Activated T-cell treated with anti-CD3 and anti-CD28 coated beads for 24 hours (primary cell): ENCODE measurements around the gene ZDHHC9.

Experiments used
- DNase-seq: peaks from one replicate; pipeline ENCODE4 v3.0.0-alpha.2; 2020; ENCODE audit warnings: low read depth

The ZDHHC9 gene

DNA sequence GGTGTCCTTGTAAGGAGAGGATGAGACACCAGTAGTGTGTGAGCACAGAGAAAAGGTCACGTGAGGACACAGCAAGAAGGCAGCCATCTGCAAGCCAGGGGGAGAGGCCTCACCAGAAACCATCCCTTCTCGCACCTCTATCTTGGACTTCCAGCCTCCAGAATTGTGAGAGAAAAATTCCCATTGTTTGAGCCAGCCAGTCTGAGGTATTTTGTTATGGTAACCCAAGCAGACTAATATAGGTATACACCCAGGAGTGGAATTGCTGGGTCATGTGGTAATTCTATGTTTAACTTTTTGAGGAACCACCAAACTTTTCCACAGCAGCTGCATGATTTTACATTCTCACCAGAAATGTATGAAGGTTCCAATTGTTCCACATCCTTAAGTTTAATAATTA lies 25.6 kb downstream of the ZDHHC9 start:
- DNase-seq, result no peak

DNA sequence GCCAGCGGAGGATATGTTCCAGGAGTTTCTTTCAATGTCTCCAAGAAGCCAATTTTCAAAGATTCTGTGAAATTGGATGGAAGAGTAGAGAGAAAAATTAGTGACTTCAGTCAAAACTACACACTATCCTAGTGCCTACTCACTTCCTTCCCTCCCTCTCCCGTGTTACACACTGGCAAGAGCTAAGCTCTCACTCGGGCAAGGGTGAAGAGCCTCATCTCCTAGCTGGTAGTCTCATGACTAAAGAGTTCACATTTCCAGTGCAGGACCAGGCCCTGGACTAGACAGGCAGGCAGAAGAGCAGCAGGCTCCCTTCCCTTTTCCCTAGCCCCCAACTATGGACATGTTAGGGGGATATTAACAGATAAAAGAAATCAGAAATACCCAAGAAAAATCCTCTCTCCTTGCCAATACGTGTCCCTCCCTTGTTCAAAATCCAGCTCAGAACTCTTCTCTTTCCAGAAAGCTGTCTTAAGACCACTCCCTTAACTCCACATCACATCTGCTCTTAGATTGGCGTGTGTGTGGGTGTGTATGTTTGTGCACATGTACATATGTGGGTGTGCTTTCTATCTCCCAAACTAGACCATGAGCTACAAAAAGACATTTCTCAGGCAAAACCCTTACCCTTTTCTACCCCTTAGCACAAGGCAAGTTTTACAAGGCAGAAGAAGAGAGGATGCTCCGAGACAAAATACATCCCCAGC lies 29.9 kb downstream of the ZDHHC9 start:
- DNase-seq, result no peak

DNA sequence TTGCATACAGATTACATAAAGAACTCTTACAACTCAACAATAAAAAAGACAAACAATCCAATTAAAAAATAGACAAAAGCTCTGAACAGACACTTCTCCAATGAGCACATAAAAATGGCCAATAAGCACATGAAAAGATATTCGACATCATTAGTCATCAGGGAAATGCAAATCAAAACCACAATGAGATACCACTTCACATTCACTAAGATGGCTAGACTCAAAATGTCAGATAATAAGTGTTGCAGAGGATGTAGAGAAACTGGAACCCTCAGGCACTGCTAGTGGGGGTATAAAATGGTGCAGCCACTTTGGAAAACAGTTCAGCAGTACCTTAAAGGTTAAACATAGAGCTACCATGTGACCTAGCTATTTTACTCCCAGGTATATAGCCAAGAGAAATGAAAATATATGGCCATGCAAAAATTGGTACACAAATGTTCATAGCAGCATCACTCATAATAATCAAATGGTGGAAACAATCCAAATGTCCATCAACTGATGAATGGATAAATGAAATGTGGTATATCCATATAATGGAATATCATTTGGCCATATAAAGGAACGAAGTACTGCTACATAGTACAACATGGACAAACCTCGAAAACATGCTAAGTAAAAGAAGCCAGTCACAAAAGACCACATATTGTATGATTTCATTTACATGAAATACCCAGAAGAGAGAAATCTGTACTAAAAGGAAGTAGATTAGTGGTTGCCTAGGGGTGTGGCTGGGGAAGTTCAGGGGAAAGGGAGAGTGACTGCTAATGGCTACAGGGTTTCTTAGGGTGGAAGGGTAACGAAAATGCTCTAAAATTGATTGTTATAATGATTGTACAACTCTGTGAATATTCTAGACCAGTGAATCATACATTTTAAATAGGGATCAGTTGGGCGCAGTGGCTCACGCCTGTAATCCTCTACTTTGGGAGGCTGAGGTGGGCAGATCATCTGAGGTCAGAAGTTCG lies 34.6 kb downstream of the ZDHHC9 start:
- DNase-seq, result no peak

GRCh38 chrX:129808158-129808828 lies 35.4 kb downstream of the ZDHHC9 start:
- DNase-seq, result no peak

DNA sequence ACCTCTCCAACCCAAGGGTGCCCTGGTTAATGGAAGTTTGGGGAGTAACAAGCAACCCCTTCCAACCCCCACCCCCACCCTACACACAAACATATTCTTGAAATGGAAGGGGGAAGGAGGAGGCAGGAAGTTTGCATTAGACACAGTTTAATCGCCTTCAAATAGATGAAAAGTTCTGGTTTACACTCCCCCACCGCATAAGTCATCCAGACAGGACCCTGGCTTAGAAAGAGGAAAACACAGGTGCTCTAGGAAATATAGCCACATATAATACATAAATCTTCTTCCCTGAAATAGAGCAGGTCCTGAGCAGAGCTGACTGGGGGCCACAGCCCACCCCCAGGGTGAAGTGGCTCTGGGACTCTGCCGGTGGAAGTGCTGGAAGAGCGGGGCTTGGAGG lies 38.9 kb downstream of the ZDHHC9 start:
- DNase-seq, result no peak

GRCh38 chrX:129802863-129803262 lies 40.8 kb downstream of the ZDHHC9 start:
- DNase-seq, result no peak

DNA sequence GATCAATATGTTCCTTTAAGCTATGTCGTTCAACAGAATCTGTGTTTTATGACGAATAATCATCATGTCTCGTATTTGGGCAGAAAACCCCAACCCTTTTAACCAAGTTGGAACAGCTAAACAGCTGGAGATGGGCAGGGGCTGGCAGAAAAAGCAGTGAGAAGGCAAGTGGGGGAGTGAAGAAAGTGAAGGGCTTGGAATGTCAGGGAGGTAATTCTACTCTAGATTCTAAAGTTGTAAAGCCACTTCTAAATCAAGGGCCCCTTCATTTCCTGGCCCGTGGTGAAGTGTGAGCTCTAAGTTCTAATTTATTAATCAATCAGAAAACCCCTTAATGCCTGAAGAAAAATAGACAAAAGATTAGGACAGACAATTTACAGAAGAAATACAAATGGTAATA lies 43.5 kb downstream of the ZDHHC9 start:
- DNase-seq, result no peak

- DNase-seq, result no peak
Measured at GRCh38 chrX:129798888-129799287, 44.8 kb downstream of the ZDHHC9 start.

DNA sequence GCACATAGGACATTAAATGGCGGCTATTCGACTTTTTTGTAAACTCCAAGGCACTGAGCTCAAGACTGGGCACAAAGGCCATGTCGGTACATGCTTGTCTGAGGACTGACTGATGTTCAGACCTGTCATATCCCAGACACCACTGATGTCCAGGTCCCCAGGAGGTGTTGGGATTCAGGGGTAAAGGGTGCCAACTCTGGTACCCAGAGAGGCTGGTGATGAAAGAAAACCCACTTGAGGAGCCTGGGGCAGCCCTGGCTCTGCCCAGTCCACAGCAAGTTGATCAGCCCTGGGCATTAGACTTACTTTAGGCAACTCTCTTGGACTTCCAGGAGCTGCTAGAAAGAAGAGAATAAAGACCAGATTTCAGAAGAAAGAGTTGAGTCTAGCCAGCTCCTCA lies 45.2 kb downstream of the ZDHHC9 start:
- DNase-seq, result no peak

- DNase-seq, result no peak
Measured at GRCh38 chrX:129797251-129797906, 46.3 kb downstream of the ZDHHC9 start.

DNA sequence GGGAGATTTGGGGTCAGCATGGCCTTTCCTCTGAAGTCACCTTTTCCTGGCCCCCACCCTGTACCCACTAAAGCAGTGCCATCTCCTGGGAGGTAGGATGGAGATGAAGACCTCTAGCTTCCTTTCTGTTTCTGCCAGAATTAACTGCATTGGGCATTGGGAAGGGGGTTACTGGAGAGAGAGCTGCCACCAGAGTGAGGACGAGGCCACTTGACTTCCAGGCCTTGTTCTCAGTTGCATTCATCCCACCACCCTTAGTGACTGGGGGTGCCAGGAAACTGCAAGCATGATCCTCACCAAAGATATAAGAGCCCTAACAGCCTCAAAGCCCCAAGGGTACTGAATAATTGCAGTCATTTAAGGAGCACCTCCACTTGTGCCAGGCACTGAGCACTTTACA lies 48.1 kb downstream of the ZDHHC9 start:
- DNase-seq, result no peak

DNA sequence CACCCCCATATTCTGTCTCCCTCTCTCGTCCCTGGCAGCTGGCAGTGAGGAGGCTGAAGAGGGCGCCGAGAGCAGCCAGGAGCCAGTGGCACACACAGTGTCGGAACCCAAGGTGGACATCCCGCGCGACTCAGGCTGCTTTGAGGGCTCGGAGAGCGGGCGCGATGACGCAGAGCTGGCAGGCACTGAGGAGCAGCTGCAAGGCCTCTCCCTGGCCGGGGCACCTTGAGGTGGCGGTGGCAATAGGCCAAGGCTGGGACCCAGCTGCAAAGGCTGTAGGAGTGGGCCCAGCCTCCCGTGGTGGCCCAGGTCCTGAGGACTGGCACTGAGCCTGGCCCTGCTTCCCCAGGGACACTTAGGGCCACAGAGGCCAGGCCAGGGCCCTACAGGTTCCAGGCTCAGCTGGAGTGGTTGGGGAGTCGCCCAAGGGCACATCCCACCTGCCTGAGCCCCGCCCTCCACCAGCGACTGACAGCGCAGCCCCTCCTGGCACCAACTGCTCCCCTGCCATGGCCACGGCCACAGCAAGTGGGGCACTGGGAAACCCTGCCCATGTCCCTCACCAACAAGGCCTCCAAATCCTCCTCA lies 50.0 kb downstream of the ZDHHC9 start:
- DNase-seq, result no peak

- no peak for DNase-seq
Measured at GRCh38 chrX:129792586-129793291, 50.9 kb downstream of the ZDHHC9 start.

DNA sequence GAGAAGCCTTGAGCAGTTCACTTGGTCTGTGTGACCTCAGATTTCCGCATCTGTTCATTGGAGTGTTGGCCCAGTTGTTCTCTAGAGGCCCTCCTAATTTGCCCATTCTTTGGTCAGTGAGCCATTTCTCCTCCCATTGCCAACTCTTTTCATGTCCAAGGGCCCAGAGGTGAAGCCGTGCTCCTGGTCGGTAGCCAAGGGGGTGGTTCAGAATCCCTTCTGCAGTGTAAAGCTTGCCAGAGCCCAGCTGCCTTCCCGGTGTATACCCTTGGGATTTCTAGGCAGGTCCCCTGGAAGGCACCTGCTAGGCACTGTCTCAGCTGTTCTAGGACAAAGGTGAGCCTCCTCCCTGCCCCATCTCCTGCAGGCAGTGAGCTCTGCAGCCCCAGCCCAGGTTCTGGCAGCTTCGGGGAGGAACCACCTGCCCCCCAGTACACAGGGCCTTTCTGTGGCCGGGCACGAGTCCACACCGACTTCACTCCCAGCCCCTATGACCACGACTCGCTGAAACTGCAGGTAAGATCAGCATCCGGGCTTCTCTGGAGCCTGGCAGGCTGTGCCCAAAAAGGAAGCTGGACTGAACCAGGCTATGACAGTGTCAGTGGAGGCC lies 51.6 kb downstream of the ZDHHC9 start:
- no peak for DNase-seq

DNA sequence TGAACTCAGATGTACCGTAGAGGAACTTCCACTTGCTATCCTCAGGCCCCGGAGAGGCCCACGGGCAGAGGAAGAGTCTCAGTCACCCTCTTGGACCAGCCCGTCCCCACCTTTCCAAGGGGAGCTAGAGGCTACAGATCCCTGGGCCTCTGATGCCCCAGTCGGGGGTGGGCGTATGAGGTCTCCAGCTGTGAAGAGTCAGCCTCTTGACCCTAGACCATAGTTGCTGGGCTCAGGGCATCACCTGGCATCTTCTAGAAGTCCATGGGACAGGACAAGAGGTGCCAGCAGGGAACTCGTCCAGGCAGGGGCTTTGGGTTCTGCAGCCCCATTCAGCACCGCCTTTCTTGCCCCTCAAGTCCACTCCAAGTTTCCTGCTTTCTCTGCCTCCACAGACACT lies 52.4 kb downstream of the ZDHHC9 start:
- no peak for DNase-seq

GRCh38 chrX:129790808-129791207 lies 52.9 kb downstream of the ZDHHC9 start:
- DNase-seq, result no peak

- DNase-seq, result no peak
Measured at GRCh38 chrX:129790146-129790545, 53.5 kb downstream of the ZDHHC9 start.

GRCh38 chrX:129788527-129788926 lies 55.2 kb downstream of the ZDHHC9 start:
- DNase-seq, result no peak

DNA sequence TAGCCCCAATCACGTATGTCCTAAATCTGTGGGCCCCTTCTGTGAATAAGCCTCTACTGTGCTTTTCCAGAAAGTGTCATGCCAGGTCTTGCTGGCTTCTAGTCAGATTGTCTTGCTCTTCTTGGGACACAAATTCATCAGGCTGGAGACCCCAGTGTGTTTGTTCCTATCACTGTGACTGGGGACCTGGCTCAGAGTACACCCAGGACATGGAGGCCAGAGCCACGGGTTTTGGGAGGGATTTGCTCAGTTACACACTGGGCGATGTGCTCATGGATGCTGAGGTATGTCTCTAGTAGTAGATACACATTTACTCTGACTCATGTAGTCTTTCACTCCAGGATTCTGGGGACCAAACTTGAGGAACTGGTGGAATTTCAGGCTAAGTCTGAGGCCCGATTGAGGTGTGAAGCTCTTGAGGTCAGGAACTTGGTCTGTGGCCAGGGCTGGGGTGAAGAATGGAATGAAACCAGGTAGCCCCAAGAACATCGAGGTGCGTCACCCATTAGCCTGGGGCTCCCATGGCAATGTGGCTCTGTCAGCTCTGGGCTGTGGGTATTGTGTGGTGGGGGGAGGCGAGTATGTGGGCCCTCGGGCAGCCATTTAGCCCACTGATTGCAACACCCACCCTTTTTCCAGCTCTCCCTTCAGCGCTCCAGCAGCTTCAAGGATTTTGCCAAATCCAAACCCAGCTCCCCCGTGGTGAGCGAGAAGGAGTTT lies 56.2 kb downstream of the ZDHHC9 start:
- no peak for DNase-seq

DNA sequence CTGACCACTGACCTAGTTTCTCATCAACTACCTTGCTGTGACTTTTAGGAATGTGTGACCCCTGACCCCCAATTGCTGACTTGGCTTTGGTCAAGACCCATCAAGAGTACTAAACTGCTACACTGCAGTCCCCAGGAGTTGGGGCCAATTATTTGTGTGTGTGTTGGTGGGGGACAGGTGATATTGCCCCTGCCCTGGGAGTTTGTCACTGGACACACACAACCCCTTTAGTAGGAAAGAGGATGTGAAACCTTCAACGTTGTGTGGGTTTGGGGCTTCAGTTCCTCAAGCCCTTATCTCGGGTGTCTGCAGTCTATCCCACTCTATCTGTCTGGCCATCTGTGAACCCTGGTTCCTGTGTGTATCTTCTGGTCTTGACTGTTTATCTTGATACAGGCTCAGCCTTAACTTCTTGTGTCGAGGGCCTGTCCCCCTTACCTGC lies 57.5 kb downstream of the ZDHHC9 start:
- no peak for DNase-seq
